ENCODE results near the gene SFXN3. TPM values are rescaled to one million over a fixed set of nuclear protein-coding genes. Genes with fewer than 3 reads are reported as not detected.

Gene SFXN3
- total RNA-seq, 1 experiment from 2014 or later: 2.8 TPM

DNA sequence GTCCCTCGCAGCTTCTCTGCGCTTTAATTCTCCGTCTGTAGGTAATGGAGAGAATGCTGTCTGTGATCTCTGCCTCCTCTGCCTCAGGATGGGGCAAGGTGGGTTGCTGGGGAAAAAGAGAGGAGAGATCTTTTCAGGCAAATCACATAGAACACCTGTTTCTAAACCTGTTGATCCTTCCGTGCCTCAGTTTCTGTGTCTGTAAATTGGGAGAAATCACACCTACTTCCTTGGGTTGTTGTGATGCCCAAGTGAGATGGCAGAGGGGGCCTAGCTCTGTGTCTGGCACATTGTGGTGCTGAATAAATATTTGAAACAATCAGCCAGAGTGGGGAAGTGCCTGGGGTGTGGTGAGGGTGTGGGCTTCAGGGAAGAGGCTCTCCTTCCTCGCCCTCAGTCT lies 59.6 kb downstream of the SFXN3 start:
- Histone ChIP-seq H3K27ac (ENCODE audit: insufficient read length, low read depth, low read length) (no peak overlapping the region), H4K5ac (ENCODE audit: insufficient read length, low read depth, low read length) (no peak overlapping the region), H2BK15ac (ENCODE audit: low read depth, low read length) (no peak overlapping the region), H2BK5ac (ENCODE audit: insufficient read length, low read length) (no peak overlapping the region), H3K4me1 (ENCODE audit: insufficient read depth, low read length) (no peaks in the 10 kb centered on the region; the same call in 1 of the 2 replicates), H3K56ac (ENCODE audit: insufficient read length, low read depth, low read length) (no peak overlapping the region), H4K8ac (replicated peaks; ENCODE audit: insufficient read length, low read depth, low read length) (no peak overlapping the region), H3K79me1 (ENCODE audit: insufficient read depth, low read depth, low read length, poor library complexity, severe bottlenecking) (no peaks in the 10 kb centered on the region), H3K18ac (ENCODE audit: insufficient read length, low read depth, low read length) (no peak overlapping the region), H2BK12ac (ENCODE audit: insufficient read length, low read depth, low read length) (no peak overlapping the region), H3K9ac (ENCODE audit: extremely low read depth, insufficient read length, low read length) (no peak overlapping the region), H3K4ac (ENCODE audit: low read depth, low read length) (no peak overlapping the region), H3K9me3 (ENCODE audit: control insufficient read depth, low read depth, low read length) (no peaks in the 10 kb centered on the region), H3T11ph (ENCODE audit: low read length) (no peak overlapping the region), H4K91ac (ENCODE audit: insufficient read length, low read depth, low read length) (no peak overlapping the region), H2AFZ (ENCODE audit: low read length) (no peak overlapping the region), H4K20me1 (ENCODE audit: control insufficient read depth, insufficient read depth, insufficient read length) (no peaks in the 10 kb centered on the region), H2BK20ac (ENCODE audit: low read depth, low read length, poor library complexity, severe bottlenecking) (no peak overlapping the region), H3K27me3 (ENCODE audit: insufficient read depth, low read length) (no peaks in the 10 kb centered on the region; the same call in 1 of the 2 replicates), H3K23me2 (ENCODE audit: insufficient read length, low read depth, low read length, poor library complexity, severe bottlenecking) (no peaks in the 10 kb centered on the region), H2AK5ac (ENCODE audit: insufficient read length, low read length) (no peak overlapping the region), H2BK120ac (ENCODE audit: low read depth, low read length, poor library complexity, severe bottlenecking) (no peak overlapping the region), H3K79me2 (ENCODE audit: insufficient read depth, low read length) (no peaks in the 10 kb centered on the region), H3K4me2 (ENCODE audit: insufficient read depth, insufficient read length, low read length) (no peak overlapping the region), H3K14ac (ENCODE audit: insufficient read depth, low read length) (no peak overlapping the region), H3K23ac (ENCODE audit: insufficient read length, low read depth, low read length) (no peak overlapping the region)
- Mint-ChIP-seq H3K36me3 (ENCODE audit: insufficient read depth in 1 of 3, low read depth in 3 of 3) (no peaks in the 10 kb centered on the region), H3K27me3 (ENCODE audit: low read depth) (peaks cover 63% of the 10 kb centered on the region), H3K9me3 (no peaks in the 10 kb centered on the region), H3K4me3 (no peak overlapping the region), H3K4me1 (peaks cover 9 to 20% of the 10 kb centered on the region in 2 experiments), H3K27ac (no peak overlapping the region)
- no peak for DNase-seq
- no CpG with 5 or more reads among the region's 5 CpGs for WGBS (ENCODE audit: extremely low coverage, insufficient read length, low lambda C conversion rate)
- TF ChIP-seq, protein P1, sequence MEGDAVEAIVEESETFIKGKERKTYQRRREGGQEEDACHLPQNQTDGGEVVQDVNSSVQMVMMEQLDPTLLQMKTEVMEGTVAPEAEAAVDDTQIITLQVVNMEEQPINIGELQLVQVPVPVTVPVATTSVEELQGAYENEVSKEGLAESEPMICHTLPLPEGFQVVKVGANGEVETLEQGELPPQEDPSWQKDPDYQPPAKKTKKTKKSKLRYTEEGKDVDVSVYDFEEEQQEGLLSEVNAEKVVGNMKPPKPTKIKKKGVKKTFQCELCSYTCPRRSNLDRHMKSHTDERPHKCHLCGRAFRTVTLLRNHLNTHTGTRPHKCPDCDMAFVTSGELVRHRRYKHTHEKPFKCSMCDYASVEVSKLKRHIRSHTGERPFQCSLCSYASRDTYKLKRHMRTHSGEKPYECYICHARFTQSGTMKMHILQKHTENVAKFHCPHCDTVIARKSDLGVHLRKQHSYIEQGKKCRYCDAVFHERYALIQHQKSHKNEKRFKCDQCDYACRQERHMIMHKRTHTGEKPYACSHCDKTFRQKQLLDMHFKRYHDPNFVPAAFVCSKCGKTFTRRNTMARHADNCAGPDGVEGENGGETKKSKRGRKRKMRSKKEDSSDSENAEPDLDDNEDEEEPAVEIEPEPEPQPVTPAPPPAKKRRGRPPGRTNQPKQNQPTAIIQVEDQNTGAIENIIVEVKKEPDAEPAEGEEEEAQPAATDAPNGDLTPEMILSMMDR (conservative IDR thresholded peaks at IDR 0.05): no peak

Other genes with a start within 250 kb of the SFXN3 start
- gene SLF2, start 118.3 kb upstream of the SFXN3 start, total RNA-seq (2021): 20.9 and 23.1 TPM in 2 replicates
- gene SEMA4G, start 61.7 kb upstream of the SFXN3 start, total RNA-seq (2021): 8.1 and 8.5 TPM in 2 replicates
- gene MRPL43, start 43.7 kb upstream of the SFXN3 start, total RNA-seq (2021): 70.3 and 71.0 TPM in 2 replicates
- gene TWNK, start 43.7 kb upstream of the SFXN3 start, total RNA-seq (2021): 38.7 and 41.7 TPM in 2 replicates
- 69.1 and 71.3 TPM in 2 replicates for gene LZTS2, start 31.4 kb upstream of the SFXN3 start, total RNA-seq (2021)
- 1.7 and 2.0 TPM in 2 replicates for gene PDZD7, start 105 bp upstream of the SFXN3 start, total RNA-seq (2021)
- gene KAZALD1, start 30.8 kb downstream of the SFXN3 start, total RNA-seq (2021): 2.9 and 3.6 TPM in 2 replicates
- gene TLX1, start 100.1 kb downstream of the SFXN3 start, total RNA-seq (2021): not detected in 2 replicates
- gene LBX1, start 198.2 kb downstream of the SFXN3 start, total RNA-seq (2021): not detected in 2 replicates

Data from H9 (cell line).